DOHH2 (cell line): Measurements from ENCODE around the gene MALT1.

ENCODE experiments used
- EZH2phosphoT487 ChIP-seq: fragments of 200-600 bp; sonication (generic); IDR thresholded peaks from 2 replicates; pipeline ENCODE4 v1.6.1; 2017; ENCODE audit warnings: borderline replicate concordance, mild to moderate bottlenecking, antibody characterized with exemption, low read length, moderate library complexity, mixed read lengths
- TF ChIP-seq, protein P1 (sequence below): fragments of 200-600 bp; sonication (generic); IDR thresholded peaks from one replicate; pipeline ENCODE4 v1.5.1; 2014; ENCODE audit warnings: antibody characterized with exemption, mild to moderate bottlenecking, low read depth, low read length; ENCODE audit not compliant: poor library complexity, severe bottlenecking

GRCh38 chr18:58632552-58632951, 38.7 kb upstream of the MALT1 start:
- TF ChIP-seq, protein P1, sequence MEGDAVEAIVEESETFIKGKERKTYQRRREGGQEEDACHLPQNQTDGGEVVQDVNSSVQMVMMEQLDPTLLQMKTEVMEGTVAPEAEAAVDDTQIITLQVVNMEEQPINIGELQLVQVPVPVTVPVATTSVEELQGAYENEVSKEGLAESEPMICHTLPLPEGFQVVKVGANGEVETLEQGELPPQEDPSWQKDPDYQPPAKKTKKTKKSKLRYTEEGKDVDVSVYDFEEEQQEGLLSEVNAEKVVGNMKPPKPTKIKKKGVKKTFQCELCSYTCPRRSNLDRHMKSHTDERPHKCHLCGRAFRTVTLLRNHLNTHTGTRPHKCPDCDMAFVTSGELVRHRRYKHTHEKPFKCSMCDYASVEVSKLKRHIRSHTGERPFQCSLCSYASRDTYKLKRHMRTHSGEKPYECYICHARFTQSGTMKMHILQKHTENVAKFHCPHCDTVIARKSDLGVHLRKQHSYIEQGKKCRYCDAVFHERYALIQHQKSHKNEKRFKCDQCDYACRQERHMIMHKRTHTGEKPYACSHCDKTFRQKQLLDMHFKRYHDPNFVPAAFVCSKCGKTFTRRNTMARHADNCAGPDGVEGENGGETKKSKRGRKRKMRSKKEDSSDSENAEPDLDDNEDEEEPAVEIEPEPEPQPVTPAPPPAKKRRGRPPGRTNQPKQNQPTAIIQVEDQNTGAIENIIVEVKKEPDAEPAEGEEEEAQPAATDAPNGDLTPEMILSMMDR: no peak
- TF ChIP-seq EZH2phosphoT487: no peak
